HEK293 (cell line): ENCODE results near the gene GZF1.

Experiments
- CTCF ChIA-PET: fragments of 350-600 bp; formaldehyde crosslinking; extraction: SDS; loops from one replicate; lab custom pipeline; 2021; ENCODE audit warnings: antibody characterized with exemption; lab: Yijun Ruan, JAX
- POLR2A ChIA-PET: fragments of 300-600 bp; formaldehyde crosslinking; extraction: SDS; loops from one replicate; lab custom pipeline; 2020; ENCODE audit warnings: antibody characterized with exemption, inconsistent platforms; lab: Yijun Ruan, JAX
- H3K27ac ChIP-seq: fragments of 200-500 bp; sonication (Bioruptor generic); 2 replicates; pipeline ENCODE4 v1.5.1; 2014; ENCODE audit warnings: low read depth, low read length, control low read depth, inconsistent platforms; ENCODE audit errors: extremely low read depth
- H3K36me3 ChIP-seq, 2 experiments: fragments of 200-500 bp in 1 of 2; sonication (Bioruptor generic) in 1 of 2; 1 replicate in 1 of 2; 2 replicates in 1 of 2; pipeline ENCODE4 v1.5.1; 2014 to 2017; ENCODE audit warnings: inconsistent platforms in 2 of 2, low read length in 2 of 2; ENCODE audit not compliant: control insufficient read depth in 2 of 2, insufficient read depth in 1 of 2
- H3K4me1 ChIP-seq: fragments of 200-500 bp; sonication (Bioruptor generic); 2 replicates; pipeline ENCODE4 v1.5.1; 2014; ENCODE audit warnings: mild to moderate bottlenecking, low read length, inconsistent platforms; ENCODE audit not compliant: control insufficient read depth, insufficient read depth
- H3K4me3 ChIP-seq: 2 replicates; pipeline ENCODE4 v1.5.1; 2011; ENCODE audit warnings: low read depth, mild to moderate bottlenecking, control low read depth, low read length, moderate library complexity
- H3K9me3 ChIP-seq: fragments of 200-500 bp; sonication (Bioruptor generic); 2 replicates; pipeline ENCODE4 v1.5.1; 2014; ENCODE audit warnings: low read depth, low read length, inconsistent platforms; ENCODE audit not compliant: control insufficient read depth, insufficient read depth
- GLI2 ChIP-seq: fragments of 450-650 bp; formaldehyde crosslinking; IDR thresholded peaks from 2 replicates; pipeline ENCODE4; 2017; ENCODE audit warnings: missing biosample characterization, missing genetic modification characterization, low read depth, borderline replicate concordance
- HOXA7 ChIP-seq: sonication (generic); formaldehyde crosslinking; IDR thresholded peaks from 2 replicates; pipeline ENCODE4 v1.8.1; 2022; ENCODE audit warnings: missing genetic modification reagents, borderline replicate concordance
- HOXC10 ChIP-seq: sonication (generic); formaldehyde crosslinking; IDR thresholded peaks from 2 replicates; pipeline ENCODE4 v1.8.1; 2023; ENCODE audit warnings: mild to moderate bottlenecking, missing genetic modification reagents
- ZBTB8A ChIP-seq: fragments of 450-650 bp; formaldehyde crosslinking; IDR thresholded peaks from 2 replicates; pipeline ENCODE4 v1.5.1; 2016; ENCODE audit warnings: missing biosample characterization, missing genetic modification characterization
- ZNF121 ChIP-seq: fragments of 450-650 bp; formaldehyde crosslinking; IDR thresholded peaks from 2 replicates; pipeline ENCODE4 v1.5.1; 2016; ENCODE audit warnings: missing biosample characterization, missing genetic modification characterization
- ZNF169 ChIP-seq: fragments of 450-650 bp; formaldehyde crosslinking; IDR thresholded peaks from 2 replicates; pipeline ENCODE4 v1.5.1; 2016; ENCODE audit warnings: missing biosample characterization, missing genetic modification characterization
- ZNF214 ChIP-seq: fragments of 450-650 bp; formaldehyde crosslinking; IDR thresholded peaks from 2 replicates; pipeline ENCODE4 v1.5.1; 2017; ENCODE audit warnings: missing biosample characterization, mild to moderate bottlenecking, missing genetic modification characterization, borderline replicate concordance
- ZNF311 ChIP-seq: fragments of 450-650 bp; formaldehyde crosslinking; IDR thresholded peaks from 2 replicates; pipeline ENCODE4 v1.5.1; 2017; ENCODE audit warnings: missing biosample characterization, missing genetic modification characterization, borderline replicate concordance
- ZNF37A ChIP-seq: fragments of 450-650 bp; IDR thresholded peaks from 2 replicates; pipeline ENCODE4 v1.5.1; 2018; ENCODE audit warnings: missing biosample characterization, missing genetic modification characterization
- ZNF404 ChIP-seq: fragments of 450-650 bp; formaldehyde crosslinking; IDR thresholded peaks from 2 replicates; pipeline ENCODE4 v1.5.1; 2017; ENCODE audit warnings: missing biosample characterization, missing genetic modification characterization
- ZNF621 ChIP-seq: fragments of 450-650 bp; formaldehyde crosslinking; IDR thresholded peaks from 2 replicates; pipeline ENCODE4 v1.5.1; 2017; ENCODE audit warnings: missing biosample characterization, missing genetic modification characterization
- ZNF624 ChIP-seq: fragments of 450-650 bp; formaldehyde crosslinking; IDR thresholded peaks from 2 replicates; pipeline ENCODE4 v1.5.1; 2017; ENCODE audit warnings: missing biosample characterization, missing genetic modification characterization
- ZNF654 ChIP-seq: fragments of 450-650 bp; formaldehyde crosslinking; IDR thresholded peaks from 2 replicates; pipeline ENCODE4 v1.5.1; 2016; ENCODE audit warnings: low read depth, missing biosample characterization, missing genetic modification characterization
- ZNF660 ChIP-seq: fragments of 450-650 bp; IDR thresholded peaks from 2 replicates; pipeline ENCODE4 v1.5.1; 2018; ENCODE audit warnings: missing biosample characterization, mild to moderate bottlenecking, missing genetic modification characterization
- ZNF664 ChIP-seq: fragments of 450-650 bp; formaldehyde crosslinking; IDR thresholded peaks from 2 replicates; pipeline ENCODE4 v1.5.1; 2016; ENCODE audit warnings: missing biosample characterization, missing genetic modification characterization
- ZNF768 ChIP-seq: fragments of 450-650 bp; formaldehyde crosslinking; IDR thresholded peaks from 2 replicates; pipeline ENCODE4 v1.5.1; 2018; ENCODE audit warnings: missing biosample characterization, mild to moderate bottlenecking, missing genetic modification characterization
- ZNF843 ChIP-seq: fragments of 450-650 bp; formaldehyde crosslinking; IDR thresholded peaks from 2 replicates; pipeline ENCODE4 v1.5.1; 2016; ENCODE audit warnings: missing biosample characterization, missing genetic modification characterization
- TF ChIP-seq, protein P1 (sequence below): fragments of 450-650 bp; formaldehyde crosslinking; conservative IDR thresholded peaks from 2 replicates; pipeline ENCODE4 v1.5.1; 2016; ENCODE audit warnings: low read depth, missing biosample characterization, missing genetic modification characterization
- TF ChIP-seq, protein P2 (sequence below): fragments of 450-650 bp; formaldehyde crosslinking; IDR thresholded peaks from 2 replicates; pipeline ENCODE4 v1.5.1; 2017; ENCODE audit warnings: missing biosample characterization, missing genetic modification characterization
- TF ChIP-seq, protein P3 (sequence below): fragments of 450-650 bp; formaldehyde crosslinking; IDR thresholded peaks from 2 replicates; pipeline ENCODE4 v1.5.1; 2016; ENCODE audit warnings: missing biosample characterization, missing genetic modification characterization

GZF1 gene

DNA sequence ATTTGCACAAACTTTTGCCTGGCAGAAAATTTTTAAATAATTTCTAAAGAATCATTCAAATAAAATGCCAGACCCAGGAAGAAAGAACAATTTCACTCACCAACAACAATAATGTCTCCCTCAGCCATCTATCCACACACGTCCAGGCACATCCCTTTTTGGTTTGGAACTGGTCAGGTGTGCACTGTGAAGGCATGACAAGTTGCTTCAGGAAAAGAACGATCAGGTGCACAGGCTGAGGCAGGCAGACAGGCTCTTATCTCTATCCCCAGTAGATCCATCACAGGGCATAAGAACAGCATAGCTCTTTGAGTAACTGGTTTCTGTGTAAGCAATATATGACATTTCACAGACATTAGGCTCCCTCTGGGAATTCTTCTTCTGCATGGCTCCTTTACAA, 29.5 kb upstream of the GZF1 start (continued):
- TF ChIP-seq ZNF621 (tag by site-specific recombination) (no peak), ZNF121 (tag by site-specific recombination) (no peak)

DNA sequence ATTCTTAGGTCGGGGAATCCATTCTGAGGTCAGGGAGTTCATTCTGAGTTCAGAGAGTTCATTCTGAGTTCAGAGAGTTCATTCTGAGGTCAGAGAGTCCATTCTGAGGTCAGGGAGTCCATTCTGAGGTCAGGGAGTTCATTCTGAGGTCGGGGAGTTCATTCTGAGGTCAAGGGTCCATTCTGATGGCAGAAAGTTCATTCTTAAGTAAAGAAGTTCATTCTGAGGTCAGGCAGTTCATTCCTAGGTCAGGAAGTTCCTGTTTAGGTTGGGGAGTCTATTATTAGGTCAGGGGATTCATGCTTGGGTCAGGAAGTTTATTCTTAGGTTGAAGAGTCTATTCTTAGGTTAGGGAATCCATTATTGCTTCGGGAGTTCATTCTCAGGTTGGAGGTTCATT, 27.9 kb upstream of the GZF1 start:
- Histone ChIP-seq H3K4me1 (no peaks in the 10 kb centered on the region), H3K36me3 (no peaks in the 10 kb centered on the region), H3K27ac (no peak overlapping the region), H3K9me3 (no peaks in the 10 kb centered on the region), H3K4me3 (no peak overlapping the region)
- TF ChIP-seq ZNF404 (tag by site-specific recombination) = no peak
- CTCF ChIA-PET = no interaction called here
- POLR2A ChIA-PET = no interaction called here

- Histone ChIP-seq H3K9me3 (no peaks in the 10 kb centered on the region), H3K27ac (no peak overlapping the region), H3K4me1 (no peaks in the 10 kb centered on the region), H3K36me3 (no peaks in the 10 kb centered on the region), H3K4me3 (no peak overlapping the region)
- POLR2A ChIA-PET = no interaction called here
- TF ChIP-seq, protein P1, sequence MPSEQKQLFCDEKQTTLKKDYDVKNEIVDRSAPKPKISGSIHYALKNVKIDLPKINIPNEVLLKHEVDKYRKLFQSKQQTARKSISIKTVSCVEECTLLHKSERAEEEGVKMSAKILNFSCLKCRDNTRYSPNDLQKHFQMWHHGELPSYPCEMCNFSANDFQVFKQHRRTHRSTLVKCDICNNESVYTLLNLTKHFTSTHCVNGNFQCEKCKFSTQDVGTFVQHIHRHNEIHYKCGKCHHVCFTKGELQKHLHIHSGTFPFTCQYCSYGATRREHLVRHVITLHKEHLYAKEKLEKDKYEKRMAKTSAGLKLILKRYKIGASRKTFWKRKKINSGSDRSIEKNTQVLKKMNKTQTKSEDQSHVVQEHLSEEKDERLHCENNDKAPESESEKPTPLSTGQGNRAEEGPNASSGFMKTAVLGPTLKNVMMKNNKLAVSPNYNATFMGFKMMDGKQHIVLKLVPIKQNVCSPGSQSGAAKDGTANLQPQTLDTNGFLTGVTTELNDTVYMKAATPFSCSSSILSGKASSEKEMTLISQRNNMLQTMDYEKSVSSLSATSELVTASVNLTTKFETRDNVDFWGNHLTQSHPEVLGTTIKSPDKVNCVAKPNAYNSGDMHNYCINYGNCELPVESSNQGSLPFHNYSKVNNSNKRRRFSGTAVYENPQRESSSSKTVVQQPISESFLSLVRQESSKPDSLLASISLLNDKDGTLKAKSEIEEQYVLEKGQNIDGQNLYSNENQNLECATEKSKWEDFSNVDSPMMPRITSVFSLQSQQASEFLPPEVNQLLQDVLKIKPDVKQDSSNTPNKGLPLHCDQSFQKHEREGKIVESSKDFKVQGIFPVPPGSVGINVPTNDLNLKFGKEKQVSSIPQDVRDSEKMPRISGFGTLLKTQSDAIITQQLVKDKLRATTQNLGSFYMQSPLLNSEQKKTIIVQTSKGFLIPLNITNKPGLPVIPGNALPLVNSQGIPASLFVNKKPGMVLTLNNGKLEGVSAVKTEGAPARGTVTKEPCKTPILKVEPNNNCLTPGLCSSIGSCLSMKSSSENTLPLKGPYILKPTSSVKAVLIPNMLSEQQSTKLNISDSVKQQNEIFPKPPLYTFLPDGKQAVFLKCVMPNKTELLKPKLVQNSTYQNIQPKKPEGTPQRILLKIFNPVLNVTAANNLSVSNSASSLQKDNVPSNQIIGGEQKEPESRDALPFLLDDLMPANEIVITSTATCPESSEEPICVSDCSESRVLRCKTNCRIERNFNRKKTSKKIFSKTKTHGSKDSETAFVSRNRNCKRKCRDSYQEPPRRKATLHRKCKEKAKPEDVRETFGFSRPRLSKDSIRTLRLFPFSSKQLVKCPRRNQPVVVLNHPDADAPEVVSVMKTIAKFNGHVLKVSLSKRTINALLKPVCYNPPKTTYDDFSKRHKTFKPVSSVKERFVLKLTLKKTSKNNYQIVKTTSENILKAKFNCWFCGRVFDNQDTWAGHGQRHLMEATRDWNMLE (tag by site-specific recombination) = no peak
- TF ChIP-seq, protein P2, sequence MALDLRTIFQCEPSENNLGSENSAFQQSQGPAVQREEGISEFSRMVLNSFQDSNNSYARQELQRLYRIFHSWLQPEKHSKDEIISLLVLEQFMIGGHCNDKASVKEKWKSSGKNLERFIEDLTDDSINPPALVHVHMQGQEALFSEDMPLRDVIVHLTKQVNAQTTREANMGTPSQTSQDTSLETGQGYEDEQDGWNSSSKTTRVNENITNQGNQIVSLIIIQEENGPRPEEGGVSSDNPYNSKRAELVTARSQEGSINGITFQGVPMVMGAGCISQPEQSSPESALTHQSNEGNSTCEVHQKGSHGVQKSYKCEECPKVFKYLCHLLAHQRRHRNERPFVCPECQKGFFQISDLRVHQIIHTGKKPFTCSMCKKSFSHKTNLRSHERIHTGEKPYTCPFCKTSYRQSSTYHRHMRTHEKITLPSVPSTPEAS (tag by site-specific recombination) = no peak
- TF ChIP-seq GLI2 (tag by site-specific recombination) (no peak), ZNF654 (tag by site-specific recombination) (no peak), ZBTB8A (tag by site-specific recombination) (no peak), ZNF660 (tag by site-specific recombination) (no peak), HOXA7 (CRISPR knock-in tag) (no peak), ZNF843 (tag by site-specific recombination) (no peak), ZNF624 (tag by site-specific recombination) (no peak), HOXC10 (no peak), ZNF37A (tag by site-specific recombination) (no peak), ZNF311 (no peak), ZNF169 (tag by site-specific recombination) (no peak), ZNF768 (tag by site-specific recombination) (no peak), ZNF214 (no peak), ZNF664 (no peak)
- TF ChIP-seq, protein P3, sequence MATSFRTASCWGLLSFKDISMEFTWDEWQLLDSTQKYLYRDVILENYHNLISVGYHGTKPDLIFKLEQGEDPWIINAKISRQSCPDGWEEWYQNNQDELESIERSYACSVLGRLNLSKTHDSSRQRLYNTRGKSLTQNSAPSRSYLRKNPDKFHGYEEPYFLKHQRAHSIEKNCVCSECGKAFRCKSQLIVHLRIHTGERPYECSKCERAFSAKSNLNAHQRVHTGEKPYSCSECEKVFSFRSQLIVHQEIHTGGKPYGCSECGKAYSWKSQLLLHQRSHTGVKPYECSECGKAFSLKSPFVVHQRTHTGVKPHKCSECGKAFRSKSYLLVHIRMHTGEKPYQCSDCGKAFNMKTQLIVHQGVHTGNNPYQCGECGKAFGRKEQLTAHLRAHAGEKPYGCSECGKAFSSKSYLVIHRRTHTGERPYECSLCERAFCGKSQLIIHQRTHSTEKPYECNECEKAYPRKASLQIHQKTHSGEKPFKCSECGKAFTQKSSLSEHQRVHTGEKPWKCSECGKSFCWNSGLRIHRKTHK (tag by site-specific recombination) = no peak
- CTCF ChIA-PET = interaction anchor here (0.6 to 1.2 kb wide), 2 partner anchors 389 to 644 kb away, joined by 3 to 6 read pairs; no protein-coding TSS in a partner anchor
Observed at GRCh38 chr20:23335521-23335920, 26.5 kb upstream of the GZF1 start.
